ENCODE data around the gene SLMAP.

GRCh38 chr3:57768595-57768994, 12.5 kb downstream of the SLMAP start:
- TF ChIP-seq ELK1 (IDR thresholded peaks at IDR 0.05; ENCODE audit: low read depth, low read length) (no peak), CTCF (IDR thresholded peaks at IDR 0.05) (no peak), REST (IDR thresholded peaks at IDR 0.05) (no peak), HMGXB4 (CRISPR knock-in tag; IDR thresholded peaks at IDR 0.05; ENCODE audit: borderline replicate concordance) (no peak), JUN (IDR thresholded peaks at IDR 0.05) (no peak), FOSB (CRISPR knock-in tag; IDR thresholded peaks at IDR 0.05) (no peak), USF2 (IDR thresholded peaks at IDR 0.05) (no peak), CEBPB (IDR thresholded peaks at IDR 0.05) (no peak), HDAC2 (IDR thresholded peaks at IDR 0.05) (no peak)
